NT2/D1 (cell line): ENCODE data around the gene LRCH1.

Source experiments
- SUZ12 ChIP-seq: IDR thresholded peaks from 2 replicates; pipeline ENCODE4 v1.6.1; 2011; ENCODE audit not compliant: insufficient read length, insufficient read depth; ENCODE audit errors: extremely low read depth
- ZNF274 ChIP-seq: IDR thresholded peaks from 2 replicates; pipeline ENCODE4 v1.6.1; 2011; ENCODE audit warnings: mild to moderate bottlenecking, low read depth, low read length

DNA sequence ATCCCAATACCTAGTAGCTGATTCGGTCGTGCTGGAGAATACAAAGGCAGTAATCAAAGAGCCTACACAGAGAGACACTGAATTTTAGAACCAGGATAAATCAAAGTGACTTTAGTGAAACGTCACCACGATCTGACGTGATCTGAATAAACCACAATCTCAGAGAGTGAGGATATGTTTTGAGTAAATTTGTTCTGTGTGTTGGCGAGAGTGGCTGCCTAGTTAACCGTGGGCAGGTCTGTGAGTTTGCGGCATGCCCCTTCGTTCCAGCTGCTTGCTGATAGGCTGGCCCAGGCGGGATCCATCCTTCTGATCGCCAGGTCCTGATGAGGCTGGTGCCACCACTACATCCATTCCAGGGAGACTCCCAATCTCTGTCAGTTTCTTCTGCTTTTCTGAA lies 40.4 kb downstream of the LRCH1 start:
- TF ChIP-seq ZNF274 = no peak
- TF ChIP-seq SUZ12 = no peak
